Vagina (tissue), 2 donors: ENCODE results near the gene RACK1. TPM values are rescaled to one million over a fixed set of nuclear protein-coding genes. Genes with fewer than 3 reads are reported as not detected.

Experiments used
- DNase-seq, 2 donors: peaks; one replicate each; pipeline ENCODE4 v3.0.0-alpha.2; 2017; ENCODE audit errors: extremely low spot score in 2 of 2
- H3K27ac ChIP-seq: fragments of 200-600 bp; sonication (generic); one replicate; pipeline ENCODE4 v1.5.1; 2019
- H3K27me3 ChIP-seq: fragments of 200-600 bp; sonication (generic); one replicate; pipeline ENCODE4 v1.5.1; 2019
- H3K36me3 ChIP-seq, 2 donors: fragments of 200-600 bp; sonication (generic); one replicate each; pipeline ENCODE4 v1.5.1; 2017 to 2019
- H3K4me1 ChIP-seq: fragments of 200-600 bp; sonication (generic); one replicate; pipeline ENCODE4 v1.5.1; 2019
- H3K4me3 ChIP-seq, 2 donors: fragments of 200-600 bp; sonication (generic); 1 replicate in 1 of 2; 2 replicates in 1 of 2; pipeline ENCODE4 v1.5.1; 2016 to 2019
- H3K9me3 ChIP-seq: fragments of 200-600 bp; sonication (generic); one replicate; pipeline ENCODE4 v1.5.1; 2019
- POLR2A ChIP-seq, 2 donors: fragments of 450-650 bp; IDR thresholded peaks; one replicate each; pipeline ENCODE4 v1.6.1; 2017; ENCODE audit warnings: antibody characterized with exemption in 2 of 2, mild to moderate bottlenecking in 2 of 2, moderate library complexity in 2 of 2
- POLR2AphosphoS5 ChIP-seq, 2 donors: sonication (generic); formaldehyde crosslinking; IDR thresholded peaks; one replicate each; pipeline ENCODE4 v1.9.0; 2017; ENCODE audit warnings: antibody characterized with exemption in 2 of 2, mild to moderate bottlenecking in 2 of 2, low read depth in 1 of 2; ENCODE audit not compliant: insufficient read depth in 1 of 2
- intact Hi-C: fragments of 100-400 bp; cut with DNase I; formaldehyde crosslinking; loops from one replicate; pipeline ENCODE4 v1.15.1; 2023
- total RNA-seq: library from RNA; depleted of rRNA; stranded (reverse); fragments of >200 nt; gene quantifications from one replicate; pipeline ENCODE4 v1.2.3, GENCODE V29; 2016
- TF ChIP-seq, protein P1 (sequence below), 3 experiments: fragments of 450-650 bp in 2 of 3; fragments of 200-600 bp in 1 of 3; sonication (generic) in 1 of 3; IDR thresholded peaks; one replicate each; pipeline ENCODE4 v1.5.1; 2017 to 2019; ENCODE audit warnings: antibody characterized with exemption in 3 of 3, mild to moderate bottlenecking in 2 of 3, moderate library complexity in 2 of 3

RACK1 gene
- total RNA-seq, 1 donor from 2014 or later: 3,043 TPM

DNA sequence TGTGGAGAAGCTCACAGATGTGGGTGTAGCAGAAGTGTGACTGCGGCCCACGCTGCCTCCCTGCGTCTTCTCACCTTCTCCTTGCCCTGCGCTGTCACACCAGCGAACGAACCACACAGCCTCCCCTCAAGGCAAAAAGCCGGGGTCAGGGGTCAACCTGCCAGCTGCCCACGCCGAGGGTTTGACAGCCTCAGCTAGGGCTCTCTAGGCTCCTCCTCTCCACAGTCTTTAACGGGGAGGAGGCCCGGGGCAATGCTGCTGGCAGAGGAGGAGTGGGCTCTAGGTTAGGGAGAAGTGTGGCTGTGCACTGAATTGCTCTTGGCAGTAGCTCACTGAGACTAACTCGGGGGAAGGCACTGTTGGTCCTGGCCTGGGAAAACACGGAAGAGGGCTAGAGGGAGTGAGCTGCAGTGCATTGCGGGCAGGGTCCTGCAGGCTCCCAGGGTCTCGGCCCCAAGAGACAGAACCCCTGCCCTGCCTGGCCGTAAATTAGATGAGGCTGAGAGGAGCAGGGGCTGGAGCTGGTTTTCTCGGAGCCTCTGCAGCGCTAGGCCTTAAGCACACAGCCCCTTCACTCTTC lies 21.5 kb upstream of the RACK1 start:
- intact Hi-C loops: no loop called here

DNA sequence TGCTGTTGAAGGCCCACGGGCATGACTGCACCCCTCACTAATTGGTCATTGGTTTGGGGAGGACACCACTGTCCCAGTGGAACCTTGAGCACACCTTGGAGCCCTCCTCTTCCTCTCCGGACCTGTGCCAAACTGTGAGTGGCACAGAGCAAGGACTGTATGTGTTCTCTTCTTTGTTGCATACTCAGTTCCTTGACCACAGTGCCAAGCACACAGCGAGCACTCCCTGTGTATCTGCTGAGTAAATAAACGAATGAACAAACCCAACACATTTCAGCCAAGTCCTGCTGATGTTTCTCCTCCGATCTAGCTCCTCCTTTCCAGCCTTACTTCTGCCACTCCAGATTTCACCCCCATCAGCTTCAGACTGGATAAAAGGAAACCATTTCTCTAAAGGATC lies 19.9 kb upstream of the RACK1 start:
- intact Hi-C loops: no loop called here
- peak in 1 of 2 donors; percentile 56 for DNase-seq

More for the DNA sequence above, 21.5 kb upstream of the RACK1 start:
- peaks cover 15% of the 10 kb centered on the region for H3K4me1 ChIP-seq
- no peaks in the 10 kb centered on the region for H3K27me3 ChIP-seq
- H3K27ac ChIP-seq: no peak overlapping the region
- TF ChIP-seq POLR2AphosphoS5 (IDR thresholded peaks at IDR 0.05; ENCODE audit: insufficient read depth in 1 of 2, low read depth in 1 of 2) (no peak), POLR2A (IDR thresholded peaks at IDR 0.05) (no peak)
- TF ChIP-seq, protein P1, sequence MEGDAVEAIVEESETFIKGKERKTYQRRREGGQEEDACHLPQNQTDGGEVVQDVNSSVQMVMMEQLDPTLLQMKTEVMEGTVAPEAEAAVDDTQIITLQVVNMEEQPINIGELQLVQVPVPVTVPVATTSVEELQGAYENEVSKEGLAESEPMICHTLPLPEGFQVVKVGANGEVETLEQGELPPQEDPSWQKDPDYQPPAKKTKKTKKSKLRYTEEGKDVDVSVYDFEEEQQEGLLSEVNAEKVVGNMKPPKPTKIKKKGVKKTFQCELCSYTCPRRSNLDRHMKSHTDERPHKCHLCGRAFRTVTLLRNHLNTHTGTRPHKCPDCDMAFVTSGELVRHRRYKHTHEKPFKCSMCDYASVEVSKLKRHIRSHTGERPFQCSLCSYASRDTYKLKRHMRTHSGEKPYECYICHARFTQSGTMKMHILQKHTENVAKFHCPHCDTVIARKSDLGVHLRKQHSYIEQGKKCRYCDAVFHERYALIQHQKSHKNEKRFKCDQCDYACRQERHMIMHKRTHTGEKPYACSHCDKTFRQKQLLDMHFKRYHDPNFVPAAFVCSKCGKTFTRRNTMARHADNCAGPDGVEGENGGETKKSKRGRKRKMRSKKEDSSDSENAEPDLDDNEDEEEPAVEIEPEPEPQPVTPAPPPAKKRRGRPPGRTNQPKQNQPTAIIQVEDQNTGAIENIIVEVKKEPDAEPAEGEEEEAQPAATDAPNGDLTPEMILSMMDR (IDR thresholded peaks at IDR 0.05): no peak
- H3K4me3 ChIP-seq: no peak overlapping the region
- no peaks in the 10 kb centered on the region for H3K9me3 ChIP-seq
- DNase-seq: peak in 1 of 2 donors; percentile 79
- H3K36me3 ChIP-seq: peaks cover 0 to 7% of the 10 kb centered on the region in 2 donors

GRCh38 chr5:181261320-181262049 lies 17.8 kb upstream of the RACK1 start:
- DNase-seq: peak in 1 of 2 donors; percentile 89
- Histone ChIP-seq H3K4me1 (peaks cover 52% of the 10 kb centered on the region), H3K4me3 (peak overlapping the region; percentile 89 to 99), H3K27me3 (no peaks in the 10 kb centered on the region), H3K36me3 (peaks cover 0 to 7% of the 10 kb centered on the region in 2 donors), H3K27ac (peak overlapping the region; percentile 98), H3K9me3 (no peaks in the 10 kb centered on the region)
- intact Hi-C loops: no loop called here
- TF ChIP-seq, protein P1 (IDR thresholded peaks at IDR 0.05): no peak
- TF ChIP-seq POLR2AphosphoS5 (IDR thresholded peaks at IDR 0.05; ENCODE audit: insufficient read depth in 1 of 2, low read depth in 1 of 2): peak in 1 of 2 donors; percentile 83

More for the DNA sequence above, 19.9 kb upstream of the RACK1 start:
- TF ChIP-seq POLR2AphosphoS5 (IDR thresholded peaks at IDR 0.05; ENCODE audit: insufficient read depth in 1 of 2, low read depth in 1 of 2) (no peak), POLR2A (IDR thresholded peaks at IDR 0.05) (no peak)
- TF ChIP-seq, protein P1 (IDR thresholded peaks at IDR 0.05): no peak
- Histone ChIP-seq H3K27me3 (no peaks in the 10 kb centered on the region), H3K4me1 (peaks cover 31% of the 10 kb centered on the region), H3K9me3 (no peaks in the 10 kb centered on the region), H3K36me3 (peaks cover 0 to 7% of the 10 kb centered on the region in 2 donors), H3K27ac (no peak overlapping the region), H3K4me3 (no peak overlapping the region)

DNA sequence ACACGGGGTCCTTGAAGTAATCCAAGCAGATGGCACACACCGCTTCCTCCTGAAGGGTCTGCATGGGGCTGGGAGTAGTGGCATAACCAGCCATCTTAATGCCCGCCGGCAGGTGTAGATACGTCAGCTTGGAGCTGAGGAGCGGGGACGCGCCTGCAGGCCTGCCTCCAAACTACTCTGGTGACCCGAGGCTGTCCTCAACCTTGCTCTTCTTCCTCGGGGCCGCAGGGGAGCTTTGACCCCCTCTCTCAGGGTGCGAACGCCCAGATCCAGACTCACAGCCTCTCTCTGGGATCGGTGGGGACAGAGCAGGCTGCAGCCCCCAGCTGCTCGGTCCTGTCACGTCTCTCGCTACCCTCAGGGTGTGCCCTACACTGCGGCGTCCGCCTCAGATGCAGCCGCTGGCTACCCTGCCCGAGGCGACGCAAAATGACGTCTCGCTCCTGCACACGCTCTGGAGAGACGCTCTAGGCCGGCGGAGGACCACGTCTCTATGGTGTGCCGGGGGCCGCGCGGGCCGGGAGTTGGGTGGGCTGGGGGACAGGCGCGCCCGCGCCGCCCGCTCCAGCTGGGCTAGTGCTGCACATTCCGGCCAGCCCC lies 17.1 kb upstream of the RACK1 start, which contains the start of gene TRIM52:
TRIM52 (minus strand) TSS at position 424 of the 600 bp plus-strand sequence; CDS start at position 94, 330 bp downstream.
- TF ChIP-seq, protein P1 (IDR thresholded peaks at IDR 0.05): no peak
- peak; percentile 72 to 93 for TF ChIP-seq POLR2AphosphoS5 (IDR thresholded peaks at IDR 0.05; ENCODE audit: insufficient read depth in 1 of 2, low read depth in 1 of 2)
- peak in 1 of 2 donors; percentile 85 for TF ChIP-seq POLR2A (IDR thresholded peaks at IDR 0.05)
- Histone ChIP-seq H3K27ac (peak within 1 kb of the TSS; percentile 98), H3K36me3 (peaks cover 0 to 7% of the 10 kb centered on the region in 2 donors), H3K4me1 (peaks cover 59% of the 10 kb centered on the region), H3K9me3 (no peaks in the 10 kb centered on the region), H3K4me3 (peak within 1 kb of the TSS; percentile 89 to 99), H3K27me3 (no peaks in the 10 kb centered on the region)
- peak in 1 of 2 donors; percentile 89 for DNase-seq
- intact Hi-C loops: no loop called here
